CD14-positive monocyte (primary cell): ENCODE data around the gene HAUS5. TPM values are rescaled to one million over a fixed set of nuclear protein-coding genes. Genes with fewer than 3 reads are reported as not detected.

Experiments used
- DNase-seq, 3 donors: peaks; one replicate each; pipeline ENCODE4 v3.0.0-alpha.2; 2011 to 2022
- H2AFZ ChIP-seq: 2 replicates; pipeline ENCODE4 v1.6.0; 2012; ENCODE audit warnings: mild to moderate bottlenecking, low read depth, low read length, inconsistent platforms; ENCODE audit not compliant: insufficient read depth, poor library complexity, severe bottlenecking
- H3K27ac ChIP-seq, 2 donors: 1 replicate in 1 of 2; 2 replicates in 1 of 2; pipeline ENCODE4 v1.5.1; 2012 to 2013; ENCODE audit warnings: low read length in 2 of 2, control low read depth in 1 of 2, inconsistent platforms in 1 of 2, low read depth in 1 of 2, mild to moderate bottlenecking in 1 of 2
- H3K27me3 ChIP-seq, 2 donors: one replicate each; pipeline versions ENCODE4 v1.6.0 to v1.6.1; 2011 to 2013; ENCODE audit warnings: low read length in 2 of 2; ENCODE audit not compliant: control insufficient read depth in 2 of 2, insufficient read depth in 2 of 2
- H3K36me3 ChIP-seq, 2 donors: replicated peaks in 1 of 2; 1 replicate in 1 of 2; 2 replicates in 1 of 2; pipeline versions ENCODE4 v1.5.1 to v1.6.1; 2012 to 2013; ENCODE audit warnings: low read length in 2 of 2, control low read depth in 1 of 2, inconsistent platforms in 1 of 2, mild to moderate bottlenecking in 1 of 2; ENCODE audit not compliant: insufficient read depth in 2 of 2, control insufficient read depth in 1 of 2
- H3K4me1 ChIP-seq, 2 donors: 1 replicate in 1 of 2; 2 replicates in 1 of 2; pipeline versions ENCODE4 v1.5.1 to v1.6.1; 2012 to 2013; ENCODE audit warnings: low read length in 2 of 2, control low read depth in 1 of 2, inconsistent platforms in 1 of 2, mild to moderate bottlenecking in 1 of 2, moderate library complexity in 1 of 2; ENCODE audit not compliant: insufficient read depth in 2 of 2, control insufficient read depth in 1 of 2
- H3K4me2 ChIP-seq: replicated peaks from 2 replicates; pipeline ENCODE3; 2012; ENCODE audit warnings: low read length, moderate library complexity, mild to moderate bottlenecking; ENCODE audit not compliant: poor library complexity, severe bottlenecking; ENCODE audit errors: extremely low read depth
- H3K4me3 ChIP-seq, 3 experiments: fragments of 200-600 bp in 1 of 3; sonication (generic) in 1 of 3; replicated peaks in 1 of 3; 1 replicate in 2 of 3; 2 replicates in 1 of 3; pipeline ENCODE4 v1.5.1; 2011 to 2013; ENCODE audit warnings: low read length in 3 of 3, mild to moderate bottlenecking in 3 of 3, control low read depth in 2 of 3, low read depth in 2 of 3, inconsistent platforms in 1 of 3, moderate library complexity in 1 of 3
- H3K79me2 ChIP-seq: 2 replicates; pipeline ENCODE4 v1.6.0; 2012; ENCODE audit warnings: mild to moderate bottlenecking, control low read depth, inconsistent platforms, low read length, moderate library complexity; ENCODE audit not compliant: insufficient read depth
- H3K9ac ChIP-seq: 2 replicates; pipeline ENCODE4 v1.6.0; 2017; ENCODE audit warnings: low read length, mild to moderate bottlenecking; ENCODE audit not compliant: insufficient read depth, poor library complexity, severe bottlenecking
- H3K9me3 ChIP-seq, 2 donors: replicated peaks in 1 of 2; 1 replicate in 1 of 2; 2 replicates in 1 of 2; pipeline versions ENCODE4 v1.5.1 to v1.6.1; 2012 to 2013; ENCODE audit warnings: low read length in 2 of 2, control low read depth in 1 of 2; ENCODE audit not compliant: control insufficient read depth in 1 of 2, insufficient read depth in 1 of 2
- H4K20me1 ChIP-seq: 2 replicates; pipeline ENCODE4 v1.6.0; 2012; ENCODE audit warnings: mild to moderate bottlenecking, low read length, control low read depth, moderate library complexity; ENCODE audit not compliant: insufficient read depth
- H3K27ac Mint-ChIP-seq, 7 donors: one replicate each; pipeline ENCODE4 v1.8.0; 2020; ENCODE audit warnings: mild to moderate bottlenecking in 7 of 7, mixed read lengths in 7 of 7, moderate library complexity in 6 of 7, inconsistent platforms in 2 of 7
- H3K27me3 Mint-ChIP-seq, 3 donors: one replicate each; pipeline ENCODE4 v1.8.0; 2021 to 2022; ENCODE audit warnings: low read depth in 3 of 3, mild to moderate bottlenecking in 3 of 3, mixed read lengths in 3 of 3, moderate library complexity in 3 of 3, inconsistent platforms in 1 of 3
- H3K36me3 Mint-ChIP-seq, 2 donors: one replicate each; pipeline ENCODE4 v1.8.0; 2020; ENCODE audit warnings: mixed read lengths in 2 of 2, inconsistent platforms in 1 of 2, mild to moderate bottlenecking in 1 of 2
- H3K4me1 Mint-ChIP-seq: one replicate; pipeline ENCODE4 v1.8.0; 2020; ENCODE audit warnings: mild to moderate bottlenecking, mixed read lengths
- H3K4me3 Mint-ChIP-seq, 2 donors: one replicate each; pipeline ENCODE4 v1.8.0; 2020; ENCODE audit warnings: mild to moderate bottlenecking in 2 of 2, mixed read lengths in 2 of 2, moderate library complexity in 1 of 2
- H3K9me3 Mint-ChIP-seq, 7 donors: one replicate each; pipeline ENCODE4 v1.8.0; 2020 to 2022; ENCODE audit warnings: mixed read lengths in 7 of 7, mild to moderate bottlenecking in 6 of 7, moderate library complexity in 6 of 7, inconsistent platforms in 2 of 7
- CTCF ChIP-seq: fragments of 200-600 bp; IDR thresholded peaks from one replicate; pipeline ENCODE4 v1.8.0; 2022; ENCODE audit warnings: antibody characterized with exemption, mild to moderate bottlenecking
- WGBS: methylation state at CpG from one replicate; pipeline ENCODE4 v1.1.5; 2013; ENCODE audit warnings: missing lambda C conversion rate; ENCODE audit not compliant: insufficient coverage; 5-methylcytosine and 5-hydroxymethylcytosine counted together
- intact Hi-C, 2 donors: fragments of 100-400 bp; cut with micrococcal nuclease; formaldehyde crosslinking; loops; one replicate each; pipeline versions ENCODE4 v1.15.0 to v1.15.1; 2023
- polyA plus RNA-seq, 3 donors: library from polyadenylated mRNA; depleted of rRNA in 1 of 3; unstranded in 2 of 3; stranded (reverse) in 1 of 3; fragments of 300-500 nt in 2 of 3; fragments of >200 nt in 1 of 3; fragmentation: Illumina TruSeq in 2 of 3; gene quantifications; 1 replicate in 2 of 3; 2 replicates in 1 of 3; pipeline ENCODE4 v1.2.3, GENCODE V29; 2012 to 2021

The HAUS5 gene
- polyA plus RNA-seq, 3 donors: 0.94 to 6.3 (median 0.99) TPM

- Histone ChIP-seq H3K9ac (no peak overlapping the region), H3K9me3 (peaks cover 11 to 16% of the 10 kb centered on the region in 2 donors), H3K36me3 (no peaks in the 10 kb centered on the region), H3K4me3 (no peak overlapping the region), H3K27me3 (no peaks in the 10 kb centered on the region), H3K27ac (no peak overlapping the region), H3K4me1 (no peaks in the 10 kb centered on the region), H4K20me1 (no peaks in the 10 kb centered on the region), H3K79me2 (no peaks in the 10 kb centered on the region), H3K4me2 (no peak overlapping the region), H2AFZ (no peak overlapping the region)
- intact Hi-C loops: no loop called here
- WGBS: 86% methylated on average over 1 of the region's 1 CpG
- H3K9me3 Mint-ChIP-seq: peaks cover 8 to 24% (median 21%) of the 10 kb centered on the region in 7 donors
- peak overlapping the region in 1 of 2 donors; percentile 31 for H3K4me3 Mint-ChIP-seq
- peaks cover 2 to 16% (median 12%) of the 10 kb centered on the region in 3 donors for H3K27me3 Mint-ChIP-seq
- H3K4me1 Mint-ChIP-seq: no peaks in the 10 kb centered on the region
- no peaks in the 10 kb centered on the region for H3K36me3 Mint-ChIP-seq
- no peak for DNase-seq
- H3K27ac Mint-ChIP-seq: no peak overlapping the region
- TF ChIP-seq CTCF: no peak
Observed at GRCh38 chr19:35571406-35571965, 41.0 kb upstream of the HAUS5 start.

DNA sequence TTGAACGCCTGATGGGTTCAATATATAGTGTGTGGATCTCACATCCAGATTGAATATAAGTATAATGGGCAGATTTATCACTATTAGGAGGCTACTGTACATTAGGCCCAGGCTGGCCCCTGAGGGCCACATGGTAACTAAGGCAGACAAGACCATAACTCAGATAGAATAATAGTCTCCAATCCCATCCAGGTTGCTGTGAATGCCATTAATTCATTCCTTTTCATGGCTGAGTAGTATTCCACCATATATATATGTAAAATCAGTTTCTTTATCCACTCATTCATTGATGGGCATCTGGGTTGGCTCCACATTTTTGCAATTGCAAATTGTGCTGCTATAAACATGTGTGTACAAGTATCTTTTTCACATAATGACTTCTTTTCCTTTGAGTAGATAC, 34.6 kb upstream of the HAUS5 start:
- H3K9ac ChIP-seq: no peak overlapping the region
- H4K20me1 ChIP-seq: no peaks in the 10 kb centered on the region
- H3K9me3 ChIP-seq: peaks cover 26 to 27% of the 10 kb centered on the region in 2 donors
- intact Hi-C loops: no loop called here
- H3K27me3 ChIP-seq: no peaks in the 10 kb centered on the region
- no peak overlapping the region for H3K4me3 Mint-ChIP-seq
- no peak overlapping the region for H3K4me3 ChIP-seq
- no peak overlapping the region for H2AFZ ChIP-seq
- no peak overlapping the region for H3K27ac Mint-ChIP-seq
- H3K4me1 ChIP-seq: no peaks in the 10 kb centered on the region
- peaks cover 20 to 40% (median 37%) of the 10 kb centered on the region in 7 donors for H3K9me3 Mint-ChIP-seq
- no peak for TF ChIP-seq CTCF
- DNase-seq: no peak
- H3K36me3 Mint-ChIP-seq: no peaks in the 10 kb centered on the region
- no peaks in the 10 kb centered on the region for H3K4me1 Mint-ChIP-seq
- no CpG with 5 or more reads among the region's 1 CpG for WGBS
- no peak overlapping the region for H3K4me2 ChIP-seq
- H3K36me3 ChIP-seq: no peaks in the 10 kb centered on the region
- no peak overlapping the region for H3K27ac ChIP-seq
- H3K79me2 ChIP-seq: no peaks in the 10 kb centered on the region
- peaks cover 4 to 13% (median 6%) of the 10 kb centered on the region in 3 donors for H3K27me3 Mint-ChIP-seq
